Activated naive CD8-positive, alpha-beta T cell treated with anti-CD3 and anti-CD28 coated beads, Interleukin-2, amount 10 ng/mL, durations not matched to agents 7 days and 5 days (primary cell): ENCODE results near the gene TMEM192. TPM values are rescaled to one million over a fixed set of nuclear protein-coding genes. Genes with fewer than 3 reads are reported as not detected.
A peak's percentile ranks its signal among the peaks of the same experiment; 100 is the strongest.

Source experiments
- ATAC-seq: fragments of 150-1000 bp; cut with Tn5 transposase; one replicate; pipeline ENCODE4 v1.10.0; 2021; ENCODE audit warnings: low read depth, moderate library complexity
- POLR2A ChIA-PET: fragments of 350-600 bp; sonication (Branson Sonifier 250); formaldehyde crosslinking; loops from one replicate; lab custom pipeline; 2021; ENCODE audit warnings: antibody characterized with exemption; lab: Charles Lee
- DNase-seq: peaks from one replicate; pipeline ENCODE4 v3.0.0; 2021
- H3K27ac Mint-ChIP-seq: one replicate; pipeline ENCODE4 v1.8.0; 2022; ENCODE audit warnings: mild to moderate bottlenecking, mixed read lengths
- H3K27me3 Mint-ChIP-seq: one replicate; pipeline ENCODE4 v1.8.0; 2022; ENCODE audit warnings: mild to moderate bottlenecking, moderate library complexity, mixed read lengths
- H3K36me3 Mint-ChIP-seq: one replicate; pipeline ENCODE4 v1.8.0; 2021; ENCODE audit warnings: mild to moderate bottlenecking, mixed read lengths
- H3K4me1 Mint-ChIP-seq: one replicate; pipeline ENCODE4 v1.8.0; 2021; ENCODE audit warnings: mixed read lengths
- H3K4me3 Mint-ChIP-seq: one replicate; pipeline ENCODE4 v1.8.0; 2022; ENCODE audit warnings: mild to moderate bottlenecking, moderate library complexity, mixed read lengths
- H3K9me3 Mint-ChIP-seq: one replicate; pipeline ENCODE4 v1.8.0; 2021; ENCODE audit warnings: mixed read lengths
- total RNA-seq, 2 experiments: library from RNA; stranded (reverse); gene quantifications; one replicate each; pipeline ENCODE4 v1.2.3, GENCODE V29; 2021

Gene TMEM192
- 1 to 10 TPM; 8.2 to 8.5 TPM for total RNA-seq

DNA sequence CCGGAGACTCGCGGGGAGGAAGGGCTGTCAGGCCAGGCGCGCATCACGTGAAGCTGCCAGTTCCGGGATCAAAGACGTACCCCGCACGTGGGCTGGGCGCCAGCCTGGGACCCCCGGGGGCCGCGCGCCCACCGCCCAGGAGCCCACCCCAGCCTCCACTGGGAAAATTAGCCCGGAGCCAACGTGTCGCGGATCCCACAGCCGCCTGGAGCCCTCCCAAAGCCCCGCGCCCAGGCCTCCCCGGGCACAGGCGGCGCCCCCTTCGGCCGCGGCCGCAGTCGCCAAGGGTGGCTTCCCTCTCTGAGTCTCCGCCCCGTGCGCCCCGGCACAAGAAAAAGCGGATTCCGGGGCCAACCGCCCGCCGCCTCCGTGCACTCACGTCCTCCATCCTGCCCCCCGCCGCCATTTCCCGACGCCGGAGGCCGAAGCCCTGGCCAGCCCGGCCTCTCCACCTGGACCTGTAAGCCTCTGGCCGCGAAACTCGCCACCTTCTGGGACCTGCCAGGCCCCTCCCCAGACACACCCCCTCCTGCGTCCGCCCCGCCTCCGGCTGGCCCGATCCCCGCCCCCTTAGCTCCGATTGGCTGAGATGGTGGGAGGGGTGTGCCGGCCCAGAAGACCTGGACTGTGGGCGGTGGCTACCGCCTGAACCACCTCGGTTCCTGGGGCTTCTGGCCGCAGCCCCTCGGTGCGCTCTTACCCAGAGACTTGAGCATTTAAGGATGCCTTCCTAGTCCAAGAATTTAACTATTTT lies at the start of gene TMEM192:
TMEM192 (minus strand) TSS at position 493 of the 754 bp plus-strand sequence; CDS start at position 406, 87 bp downstream.
- Mint-ChIP-seq H3K9me3 (no peaks in the 10 kb centered on the region), H3K36me3 (no peaks in the 10 kb centered on the region), H3K27me3 (peaks cover 5% of the 10 kb centered on the region), H3K4me1 (peaks cover 14% of the 10 kb centered on the region), H3K4me3 (peak within 1 kb of the TSS; percentile 95), H3K27ac (peak within 1 kb of the TSS; percentile 90)
- DNase-seq (peak; percentile 96), ATAC-seq (peak; percentile 93)
- POLR2A ChIA-PET: interaction anchor here (1.0 to 1.2 kb wide), 3 partner anchors 15 to 215 kb away, joined by 3 to 4 read pairs (median 3); partner anchors contain the start of gene MSMO1

- ATAC-seq (no peak), DNase-seq (no peak)
- Mint-ChIP-seq H3K36me3 (no peaks in the 10 kb centered on the region), H3K27ac (no peak overlapping the region), H3K4me1 (no peaks in the 10 kb centered on the region), H3K4me3 (no peak overlapping the region), H3K9me3 (peaks cover 2% of the 10 kb centered on the region), H3K27me3 (peaks cover 12% of the 10 kb centered on the region)
- POLR2A ChIA-PET: no interaction called here
Measured at GRCh38 chr4:165158762-165159161, 46.1 kb upstream of the TMEM192 start.

GRCh38 chr4:165156906-165157305 lies 44.2 kb upstream of the TMEM192 start:
- no peaks in the 10 kb centered on the region for H3K36me3 Mint-ChIP-seq
- H3K27ac Mint-ChIP-seq: no peak overlapping the region
- H3K4me1 Mint-ChIP-seq: no peaks in the 10 kb centered on the region
- ATAC-seq (no peak), DNase-seq (no peak)
- H3K27me3 Mint-ChIP-seq: peaks cover 12% of the 10 kb centered on the region
- POLR2A ChIA-PET: no interaction called here
- no peak overlapping the region for H3K4me3 Mint-ChIP-seq
- peaks cover 2% of the 10 kb centered on the region for H3K9me3 Mint-ChIP-seq

DNA sequence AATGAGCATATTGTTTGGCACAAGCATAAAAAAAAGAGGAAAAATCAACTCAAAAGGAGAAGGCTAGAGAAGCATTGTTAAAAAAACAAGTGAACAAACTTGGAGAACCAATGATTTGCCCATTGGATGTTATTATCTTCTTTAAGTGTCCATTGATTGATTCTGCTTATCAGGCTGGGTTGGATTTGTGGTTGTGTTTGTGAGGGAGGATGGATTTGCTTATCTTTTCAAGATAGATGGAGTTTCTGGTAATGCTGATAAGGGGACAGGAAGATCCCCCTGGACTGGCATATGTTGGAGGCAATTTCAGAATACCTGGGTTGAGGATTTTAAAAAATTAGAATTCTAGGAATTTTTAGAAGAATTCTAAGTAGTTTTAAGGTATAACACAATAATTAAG lies 41.8 kb upstream of the TMEM192 start:
- DNase-seq (no peak), ATAC-seq (no peak)
- Mint-ChIP-seq H3K27me3 (peaks cover 8% of the 10 kb centered on the region), H3K27ac (no peak overlapping the region), H3K4me3 (no peak overlapping the region), H3K4me1 (no peaks in the 10 kb centered on the region), H3K9me3 (peaks cover 2% of the 10 kb centered on the region), H3K36me3 (no peaks in the 10 kb centered on the region)
- POLR2A ChIA-PET: no interaction called here

DNA sequence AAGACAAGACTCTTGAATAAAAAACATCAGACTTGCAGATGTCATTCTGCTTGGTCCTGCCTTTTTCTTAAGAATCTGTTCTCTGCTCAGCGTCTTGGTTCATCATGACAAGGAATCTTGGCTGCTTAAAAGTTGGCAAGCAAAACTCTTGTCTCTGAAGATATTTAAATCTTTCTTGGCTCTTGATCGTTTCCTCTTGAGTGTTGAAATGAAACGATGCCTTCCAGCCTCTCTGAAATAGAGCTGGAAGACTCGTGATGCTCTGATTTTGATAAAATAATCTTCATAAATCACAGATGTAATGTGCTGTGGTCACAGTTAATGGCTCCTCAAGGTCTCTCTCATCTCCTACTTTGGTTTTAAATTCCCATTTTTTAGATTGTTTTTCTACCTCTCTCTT lies 39.9 kb upstream of the TMEM192 start:
- ATAC-seq (no peak), DNase-seq (no peak)
- no peaks in the 10 kb centered on the region for H3K4me1 Mint-ChIP-seq
- H3K27ac Mint-ChIP-seq: no peak overlapping the region
- no peaks in the 10 kb centered on the region for H3K36me3 Mint-ChIP-seq
- H3K4me3 Mint-ChIP-seq: no peak overlapping the region
- H3K27me3 Mint-ChIP-seq: peaks cover 2% of the 10 kb centered on the region
- POLR2A ChIA-PET: no interaction called here
- no peaks in the 10 kb centered on the region for H3K9me3 Mint-ChIP-seq

DNA sequence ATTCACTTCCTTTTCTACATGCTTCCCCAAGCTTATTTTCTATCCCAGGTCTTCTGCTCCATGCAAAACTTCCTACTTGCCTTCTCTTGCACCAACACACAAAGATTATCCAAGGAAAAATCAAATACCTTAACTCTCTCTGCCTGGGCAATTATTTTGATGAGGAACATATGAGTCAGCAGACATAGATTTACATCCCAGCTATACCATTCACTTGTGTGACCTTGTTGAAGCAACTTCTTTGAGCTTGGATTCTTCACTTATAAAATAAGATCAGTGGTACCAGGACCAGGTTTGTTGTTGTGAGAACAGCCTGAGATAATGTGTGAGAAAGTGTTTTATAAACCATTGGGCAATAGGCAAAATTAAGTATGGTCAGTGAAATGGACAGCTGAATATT lies 39.1 kb upstream of the TMEM192 start:
- no peak overlapping the region for H3K4me3 Mint-ChIP-seq
- no peaks in the 10 kb centered on the region for H3K36me3 Mint-ChIP-seq
- no peaks in the 10 kb centered on the region for H3K27me3 Mint-ChIP-seq
- no peaks in the 10 kb centered on the region for H3K9me3 Mint-ChIP-seq
- ATAC-seq: no peak
- H3K27ac Mint-ChIP-seq: no peak overlapping the region
- POLR2A ChIA-PET: no interaction called here
- no peak for DNase-seq
- H3K4me1 Mint-ChIP-seq: no peaks in the 10 kb centered on the region

- Mint-ChIP-seq H3K9me3 (no peaks in the 10 kb centered on the region), H3K27me3 (peaks cover 3% of the 10 kb centered on the region), H3K27ac (no peak overlapping the region), H3K4me3 (no peak overlapping the region), H3K36me3 (no peaks in the 10 kb centered on the region), H3K4me1 (no peaks in the 10 kb centered on the region)
- no peak for ATAC-seq
- POLR2A ChIA-PET: no interaction called here
- DNase-seq: no peak
Measured at GRCh38 chr4:165150545-165150944, 37.9 kb upstream of the TMEM192 start.

DNA sequence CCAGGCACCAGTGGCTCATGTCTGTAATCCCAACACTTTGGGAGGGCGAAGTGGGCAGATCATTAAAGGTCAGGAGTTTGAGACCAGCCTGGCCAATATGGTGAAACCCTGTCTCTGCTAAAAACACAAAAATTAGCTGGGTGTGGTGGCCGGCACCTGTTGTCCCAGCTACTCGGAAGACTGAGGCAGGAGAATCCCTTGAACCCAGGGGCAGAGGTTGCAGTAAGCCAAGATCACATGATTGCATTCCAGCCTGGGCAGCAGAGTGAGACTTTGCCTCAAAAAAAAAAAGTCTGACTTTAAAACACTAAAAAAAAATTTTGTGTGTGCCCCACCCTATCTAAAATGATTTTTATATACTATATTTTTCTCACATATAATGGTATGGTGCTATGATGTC lies 26.2 kb upstream of the TMEM192 start:
- H3K27ac Mint-ChIP-seq: no peak overlapping the region
- DNase-seq (no peak), ATAC-seq (no peak)
- H3K4me1 Mint-ChIP-seq: peaks cover 6% of the 10 kb centered on the region
- H3K9me3 Mint-ChIP-seq: peaks cover 2% of the 10 kb centered on the region
- H3K36me3 Mint-ChIP-seq: peaks cover 5% of the 10 kb centered on the region
- no peak overlapping the region for H3K4me3 Mint-ChIP-seq
- POLR2A ChIA-PET: no interaction called here
- peaks cover 3% of the 10 kb centered on the region for H3K27me3 Mint-ChIP-seq

DNA sequence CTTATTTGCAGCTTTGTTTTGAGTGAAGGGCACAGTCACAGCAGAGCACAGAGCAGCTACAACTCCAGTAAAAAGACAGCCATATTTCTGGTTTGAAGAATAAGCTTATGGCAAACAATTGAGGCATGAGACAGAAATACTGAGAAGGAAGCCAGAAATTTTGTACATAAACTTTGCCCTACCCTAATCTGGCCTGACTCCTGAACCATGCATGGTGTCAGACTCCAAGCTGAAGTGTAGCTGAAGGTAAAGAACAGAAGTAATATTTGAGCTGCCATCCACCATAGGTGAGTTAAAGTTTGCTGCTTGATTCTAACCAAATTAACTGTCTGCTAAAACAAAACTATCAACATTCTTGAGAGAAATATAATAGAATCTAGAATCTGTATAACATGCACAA lies 24.5 kb upstream of the TMEM192 start:
- Mint-ChIP-seq H3K4me1 (peaks cover 11% of the 10 kb centered on the region), H3K36me3 (peaks cover 5% of the 10 kb centered on the region), H3K27ac (no peak overlapping the region), H3K4me3 (no peak overlapping the region), H3K9me3 (peaks cover 2% of the 10 kb centered on the region), H3K27me3 (peaks cover 3% of the 10 kb centered on the region)
- POLR2A ChIA-PET: no interaction called here
- ATAC-seq (no peak), DNase-seq (no peak)

GRCh38 chr4:165136529-165136928 lies 23.9 kb upstream of the TMEM192 start:
- DNase-seq: no peak
- Mint-ChIP-seq H3K36me3 (peaks cover 5% of the 10 kb centered on the region), H3K27ac (no peak overlapping the region)

GRCh38 chr4:165133150-165133549 lies 20.5 kb upstream of the TMEM192 start:
- POLR2A ChIA-PET: no interaction called here
- Mint-ChIP-seq H3K9me3 (peaks cover 2% of the 10 kb centered on the region), H3K4me3 (no peak overlapping the region), H3K27me3 (peaks cover 9% of the 10 kb centered on the region), H3K4me1 (peaks cover 14% of the 10 kb centered on the region), H3K36me3 (peaks cover 5% of the 10 kb centered on the region), H3K27ac (no peak overlapping the region)
- DNase-seq (no peak), ATAC-seq (no peak)

More at GRCh38 chr4:165136529-165136928, 23.9 kb upstream of the TMEM192 start:
- Mint-ChIP-seq H3K4me1 (peaks cover 11% of the 10 kb centered on the region), H3K9me3 (peaks cover 2% of the 10 kb centered on the region), H3K4me3 (no peak overlapping the region), H3K27me3 (peaks cover 3% of the 10 kb centered on the region)
- no peak for ATAC-seq
- POLR2A ChIA-PET: no interaction called here

DNA sequence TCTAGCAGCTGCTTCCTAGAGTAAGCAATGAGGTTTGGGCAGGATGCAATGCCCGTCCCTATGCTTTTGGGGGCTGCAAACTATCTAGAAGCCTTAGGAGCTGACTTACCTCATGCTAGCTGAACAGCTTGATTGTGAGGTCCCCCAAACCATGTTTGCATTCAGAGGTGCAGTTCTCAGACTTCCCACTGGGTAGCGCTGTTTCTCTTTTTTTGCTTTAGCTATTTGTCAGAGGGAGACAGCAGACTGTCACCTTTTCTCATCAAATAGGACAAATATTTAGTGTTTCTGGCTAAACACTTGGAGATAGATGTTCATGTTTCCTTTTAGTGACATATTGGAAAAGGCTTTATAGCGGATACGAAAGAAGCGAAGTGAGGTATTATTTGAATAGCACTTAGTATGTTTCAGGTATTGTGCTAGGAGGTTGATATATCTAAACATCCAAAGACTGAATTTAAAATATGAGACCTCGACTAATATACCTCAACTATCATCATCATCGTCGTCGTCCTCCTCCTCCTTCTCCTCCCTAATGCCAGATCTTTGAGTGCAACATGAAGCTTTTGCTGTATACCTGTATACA lies 18.7 kb upstream of the TMEM192 start:
- peak; percentile 68 for DNase-seq
- ATAC-seq: peak; percentile 75
- Mint-ChIP-seq H3K36me3 (peaks cover 5% of the 10 kb centered on the region), H3K27ac (no peak overlapping the region), H3K4me3 (no peak overlapping the region), H3K9me3 (no peaks in the 10 kb centered on the region), H3K27me3 (peaks cover 6% of the 10 kb centered on the region), H3K4me1 (peaks cover 14% of the 10 kb centered on the region)
- POLR2A ChIA-PET: interaction anchor here (0.5 to 0.9 kb wide), 3 partner anchors 132 to 213 kb away, joined by 3 to 5 read pairs (median 3); no protein-coding TSS in a partner anchor

DNA sequence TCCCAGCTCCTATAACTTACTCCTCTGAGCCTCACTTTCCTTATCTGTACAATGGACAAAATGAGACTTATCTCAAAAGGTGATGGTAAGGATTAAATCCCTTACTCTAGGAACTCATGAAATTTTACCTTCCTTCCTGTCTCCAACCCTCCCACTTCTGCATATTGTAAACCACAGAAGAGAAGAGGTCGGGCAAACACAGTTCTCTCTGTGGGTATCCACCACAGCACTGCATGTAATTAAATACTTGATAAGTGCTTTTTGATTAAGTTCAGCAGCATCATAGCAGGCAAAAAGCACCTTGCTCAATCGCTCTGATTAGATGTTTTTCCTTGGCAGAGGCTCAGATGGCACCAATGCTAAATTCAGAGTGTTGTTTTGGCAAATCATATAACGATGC lies 17.3 kb upstream of the TMEM192 start:
- no peak for ATAC-seq
- Mint-ChIP-seq H3K9me3 (no peaks in the 10 kb centered on the region), H3K27ac (no peak overlapping the region), H3K4me3 (no peak overlapping the region), H3K36me3 (peaks cover 5% of the 10 kb centered on the region), H3K4me1 (peaks cover 14% of the 10 kb centered on the region), H3K27me3 (peaks cover 6% of the 10 kb centered on the region)
- POLR2A ChIA-PET: no interaction called here
- DNase-seq: no peak
